Measurements from ENCODE around the gene CYP21A2. TPM values are rescaled to one million over a fixed set of nuclear protein-coding genes. Genes with fewer than 3 reads are reported as not detected.
"Not testable (repeated sequence)": the region's sequence is repeated elsewhere in the genome, so short reads cannot be mapped to it uniquely, and the experiment has no call there.

Gene CYP21A2
- total and polyA plus RNA-seq, 10 of the 15 experiments (the other 5 are each of a cell fraction or from before 2014, with no cell fraction given) = 0.04 to 0.92 (median 0.23) TPM; not detected in 7

DNA sequence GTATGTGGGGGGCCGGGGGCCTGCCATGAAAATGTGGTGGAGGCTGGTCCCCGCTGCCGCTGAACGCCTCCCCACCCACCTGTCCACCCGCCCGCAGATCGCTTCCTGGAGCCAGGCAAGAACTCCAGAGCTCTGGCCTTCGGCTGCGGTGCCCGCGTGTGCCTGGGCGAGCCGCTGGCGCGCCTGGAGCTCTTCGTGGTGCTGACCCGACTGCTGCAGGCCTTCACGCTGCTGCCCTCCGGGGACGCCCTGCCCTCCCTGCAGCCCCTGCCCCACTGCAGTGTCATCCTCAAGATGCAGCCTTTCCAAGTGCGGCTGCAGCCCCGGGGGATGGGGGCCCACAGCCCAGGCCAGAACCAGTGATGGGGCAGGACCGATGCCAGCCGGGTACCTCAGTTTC lies 30.2 kb upstream of the CYP21A2 start:
- CTCF ChIA-PET; in situ Hi-C loops (cut with MboI); H3K27me3 ChIP-seq (replicated peaks in 1 of 2; ENCODE audit: control insufficient read depth in 2 of 2, insufficient read depth in 2 of 2, low read length in 1 of 2); BruUV-seq (replicated peaks); H3K4me1 ChIP-seq (ENCODE audit: control insufficient read depth, insufficient read depth, low read length); H3K4me2 ChIP-seq (ENCODE audit: control insufficient read depth, insufficient read depth); SMC1A ChIA-PET (ENCODE audit: uncharacterized antibody, unreplicated experiment); H4K20me1 ChIP-seq (ENCODE audit: control insufficient read depth, insufficient read depth); H3K4me3 ChIP-seq; DNase-seq (ENCODE audit: low read depth, low spot score); H3K36me3 ChIP-seq (ENCODE audit: control insufficient read depth in 2 of 2, insufficient read depth in 2 of 2, low read length in 1 of 2); POLR2A ChIA-PET; FAIRE-seq; H3K9ac ChIP-seq (ENCODE audit: control insufficient read depth, insufficient read depth, low read length); H3K79me2 ChIP-seq (ENCODE audit: control insufficient read depth, insufficient read depth, low read length); RAD21 ChIA-PET (ENCODE audit: unreplicated experiment); intact Hi-C loops (cut with micrococcal nuclease; ENCODE audit: unreplicated experiment); H2AFZ ChIP-seq (ENCODE audit: control insufficient read depth, low read depth, low read length); ATAC-seq; H3K9me3 ChIP-seq (replicated peaks; ENCODE audit: control insufficient read depth, insufficient read depth, low read length); H3K27ac ChIP-seq (ENCODE audit: control insufficient read depth, insufficient read depth): not testable (repeated sequence)
- WGBS (ENCODE audit: insufficient coverage, insufficient replicate concordance, low lambda C conversion rate, missing lambda C conversion rate) = no CpG with 5 or more reads among the region's 24 CpGs

GRCh38 chr6:32008616-32009015 lies 29.6 kb upstream of the CYP21A2 start:
- H3K4me3 ChIP-seq; intact Hi-C loops (cut with micrococcal nuclease; ENCODE audit: unreplicated experiment); DNase-seq (ENCODE audit: low read depth, low spot score); H3K4me1 ChIP-seq (ENCODE audit: control insufficient read depth, insufficient read depth, low read length); ATAC-seq; H2AFZ ChIP-seq (ENCODE audit: control insufficient read depth, low read depth, low read length); H3K27ac ChIP-seq (ENCODE audit: control insufficient read depth, insufficient read depth); BruUV-seq (replicated peaks); SMC1A ChIA-PET (ENCODE audit: uncharacterized antibody, unreplicated experiment); in situ Hi-C loops (cut with MboI); H3K36me3 ChIP-seq (ENCODE audit: control insufficient read depth in 2 of 2, insufficient read depth in 2 of 2, low read length in 1 of 2); CTCF ChIA-PET; H3K27me3 ChIP-seq (replicated peaks in 1 of 2; ENCODE audit: control insufficient read depth in 2 of 2, insufficient read depth in 2 of 2, low read length in 1 of 2); RAD21 ChIA-PET (ENCODE audit: unreplicated experiment); H3K9ac ChIP-seq (ENCODE audit: control insufficient read depth, insufficient read depth, low read length); FAIRE-seq; H4K20me1 ChIP-seq (ENCODE audit: control insufficient read depth, insufficient read depth); H3K9me3 ChIP-seq (replicated peaks; ENCODE audit: control insufficient read depth, insufficient read depth, low read length); H3K79me2 ChIP-seq (ENCODE audit: control insufficient read depth, insufficient read depth, low read length); H3K4me2 ChIP-seq (ENCODE audit: control insufficient read depth, insufficient read depth); POLR2A ChIA-PET: not testable (repeated sequence)
- 48% methylated on average over 4 of the region's 12 CpGs for WGBS (ENCODE audit: insufficient coverage, insufficient replicate concordance, low lambda C conversion rate, missing lambda C conversion rate)

DNA sequence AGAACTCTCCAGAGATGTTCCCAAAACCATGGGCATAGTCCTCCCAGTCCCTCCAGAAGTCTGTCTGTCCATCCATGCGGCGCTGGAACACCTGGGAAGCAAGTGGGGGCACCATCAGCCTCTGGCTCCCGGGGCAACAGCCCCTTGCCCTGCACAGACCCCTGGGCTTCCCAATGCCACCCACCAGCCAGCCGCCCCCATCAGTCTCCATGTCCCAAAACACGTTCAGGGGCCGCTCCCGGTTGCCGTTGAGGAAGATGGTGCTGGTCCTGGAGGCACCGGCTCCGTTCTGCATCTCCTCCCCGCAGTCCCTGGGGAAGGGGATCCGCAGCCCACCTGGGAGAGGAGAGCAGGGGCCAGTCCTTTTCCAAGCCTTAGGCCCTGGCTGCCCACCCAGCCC lies 28.7 kb upstream of the CYP21A2 start:
- H3K4me1 ChIP-seq (ENCODE audit: control insufficient read depth, insufficient read depth, low read length); in situ Hi-C loops (cut with MboI); H3K9ac ChIP-seq (ENCODE audit: control insufficient read depth, insufficient read depth, low read length); ATAC-seq; H3K4me2 ChIP-seq (ENCODE audit: control insufficient read depth, insufficient read depth); H2AFZ ChIP-seq (ENCODE audit: control insufficient read depth, low read depth, low read length); H3K27ac ChIP-seq (ENCODE audit: control insufficient read depth, insufficient read depth); H3K79me2 ChIP-seq (ENCODE audit: control insufficient read depth, insufficient read depth, low read length); RAD21 ChIA-PET (ENCODE audit: unreplicated experiment); DNase-seq (ENCODE audit: low read depth, low spot score); CTCF ChIA-PET; SMC1A ChIA-PET (ENCODE audit: uncharacterized antibody, unreplicated experiment); intact Hi-C loops (cut with micrococcal nuclease; ENCODE audit: unreplicated experiment); H3K27me3 ChIP-seq (replicated peaks in 1 of 2; ENCODE audit: control insufficient read depth in 2 of 2, insufficient read depth in 2 of 2, low read length in 1 of 2); H3K36me3 ChIP-seq (ENCODE audit: control insufficient read depth in 2 of 2, insufficient read depth in 2 of 2, low read length in 1 of 2); H3K9me3 ChIP-seq (replicated peaks; ENCODE audit: control insufficient read depth, insufficient read depth, low read length); H4K20me1 ChIP-seq (ENCODE audit: control insufficient read depth, insufficient read depth); POLR2A ChIA-PET; H3K4me3 ChIP-seq; FAIRE-seq; BruUV-seq (replicated peaks): not testable (repeated sequence)
- 63% methylated on average over 7 of the region's 12 CpGs for WGBS (ENCODE audit: insufficient coverage, insufficient replicate concordance, low lambda C conversion rate, missing lambda C conversion rate)

GRCh38 chr6:32010856-32011530 lies 27.2 kb upstream of the CYP21A2 start:
- H3K9ac ChIP-seq (ENCODE audit: control insufficient read depth, insufficient read depth, low read length); POLR2A ChIA-PET; H3K27ac ChIP-seq (ENCODE audit: control insufficient read depth, insufficient read depth); H3K36me3 ChIP-seq (ENCODE audit: control insufficient read depth in 2 of 2, insufficient read depth in 2 of 2, low read length in 1 of 2); H3K4me1 ChIP-seq (ENCODE audit: control insufficient read depth, insufficient read depth, low read length); H2AFZ ChIP-seq (ENCODE audit: control insufficient read depth, low read depth, low read length); in situ Hi-C loops (cut with MboI); H3K9me3 ChIP-seq (replicated peaks; ENCODE audit: control insufficient read depth, insufficient read depth, low read length); H3K4me2 ChIP-seq (ENCODE audit: control insufficient read depth, insufficient read depth); DNase-seq (ENCODE audit: low read depth, low spot score); H3K79me2 ChIP-seq (ENCODE audit: control insufficient read depth, insufficient read depth, low read length); RAD21 ChIA-PET (ENCODE audit: unreplicated experiment); intact Hi-C loops (cut with micrococcal nuclease; ENCODE audit: unreplicated experiment); H3K4me3 ChIP-seq; H3K27me3 ChIP-seq (replicated peaks in 1 of 2; ENCODE audit: control insufficient read depth in 2 of 2, insufficient read depth in 2 of 2, low read length in 1 of 2); ATAC-seq; BruUV-seq (replicated peaks); H4K20me1 ChIP-seq (ENCODE audit: control insufficient read depth, insufficient read depth); FAIRE-seq; SMC1A ChIA-PET (ENCODE audit: uncharacterized antibody, unreplicated experiment); CTCF ChIA-PET: not testable (repeated sequence)
- WGBS (ENCODE audit: insufficient coverage, insufficient replicate concordance, low lambda C conversion rate, missing lambda C conversion rate) = no CpG with 5 or more reads among the region's 27 CpGs
